A673 (cell line): Measurements from ENCODE around the gene SLITRK4. TPM values are rescaled to one million over a fixed set of nuclear protein-coding genes. Genes with fewer than 3 reads are reported as not detected.

ENCODE experiments used
- BruUV-seq: library from RNA; stranded (reverse); fragments of 400-500 nt; replicated peaks from 2 replicates; lab custom pipeline; 2021; lab: Mats Ljungman, UMichigan
- CTCF ChIA-PET: fragments of 300-600 bp; sonication (Branson Sonifier 250); formaldehyde crosslinking; loops from one replicate; lab custom pipeline; 2022; ENCODE audit warnings: antibody characterized with exemption; lab: Charles Lee
- POLR2A ChIA-PET: fragments of 300-600 bp; sonication (Branson Sonifier 250); formaldehyde crosslinking; loops from one replicate; lab custom pipeline; 2022; ENCODE audit warnings: antibody characterized with exemption; ENCODE audit not compliant: low non-redundant PET; lab: Charles Lee
- DNase-seq: peaks from one replicate; pipeline ENCODE4 v3.0.0-alpha.2; 2015; ENCODE audit warnings: low spot score
- H3K27ac ChIP-seq: fragments of 200-600 bp; sonication (generic); 2 replicates; pipeline ENCODE4 v1.5.1; 2016; ENCODE audit warnings: mixed run types, low read depth, mild to moderate bottlenecking, mixed read lengths, antibody characterized with exemption, low read length; ENCODE audit not compliant: poor library complexity, severe bottlenecking
- H3K27me3 ChIP-seq: fragments of 200-600 bp; sonication (generic); replicated peaks from 2 replicates; pipeline ENCODE4 v1.6.1; 2017; ENCODE audit warnings: mixed run types, low read depth, mild to moderate bottlenecking, mixed read lengths, antibody characterized with exemption, low read length; ENCODE audit not compliant: insufficient read depth, poor library complexity
- H3K36me3 ChIP-seq: fragments of 200-600 bp; sonication (generic); 2 replicates; pipeline ENCODE4 v1.6.1; 2016; ENCODE audit warnings: mixed run types, mild to moderate bottlenecking, mixed read lengths, antibody characterized with exemption, low read length; ENCODE audit not compliant: insufficient read depth, poor library complexity, severe bottlenecking
- H3K4me1 ChIP-seq: fragments of 200-600 bp; sonication (generic); 2 replicates; pipeline ENCODE4 v1.6.1; 2017; ENCODE audit warnings: mixed run types, mild to moderate bottlenecking, mixed read lengths, antibody characterized with exemption, low read length; ENCODE audit not compliant: insufficient read depth, poor library complexity, severe bottlenecking
- H3K4me3 ChIP-seq: fragments of 200-600 bp; sonication (generic); 2 replicates; pipeline ENCODE4 v1.5.1; 2016; ENCODE audit warnings: low read depth, mixed run types, mild to moderate bottlenecking, mixed read lengths, low read length; ENCODE audit not compliant: poor library complexity, severe bottlenecking
- H3K9me3 ChIP-seq: fragments of 200-600 bp; sonication (generic); 2 replicates; pipeline ENCODE4 v1.6.1; 2016; ENCODE audit warnings: mixed run types, low read depth, mild to moderate bottlenecking, mixed read lengths, antibody characterized with exemption, low read length; ENCODE audit not compliant: poor library complexity, severe bottlenecking
- EZH2 ChIP-seq: fragments of 200-600 bp; sonication (generic); IDR thresholded peaks from 2 replicates; pipeline ENCODE4 v1.6.1; 2017; ENCODE audit warnings: borderline replicate concordance, low read depth, mild to moderate bottlenecking, mixed read lengths, antibody characterized with exemption, low read length; ENCODE audit not compliant: poor library complexity, severe bottlenecking
- intact Hi-C: fragments of 100-400 bp; cut with micrococcal nuclease; formaldehyde crosslinking; loops from one replicate; pipeline ENCODE4 v1.10.0; 2022; ENCODE audit not compliant: unreplicated experiment
- total RNA-seq: library from RNA; stranded (reverse); gene quantifications from 2 replicates; pipeline ENCODE4 v1.2.3, GENCODE V29; 2021
- TF ChIP-seq, protein P1 (sequence below): fragments of 300-800, 200-600 bp; sonication (generic); conservative IDR thresholded peaks from 2 replicates; pipeline ENCODE4 v1.5.1; 2017; ENCODE audit warnings: low read depth, mild to moderate bottlenecking, antibody characterized with exemption, low read length, moderate library complexity, mixed read lengths

SLITRK4 gene
- total RNA-seq, 1 experiment from 2014 or later, result not detected

- DNase-seq, result no peak
- POLR2A ChIA-PET, result no interaction called here
- no peaks in the 10 kb centered on the region for H3K36me3 ChIP-seq
- CTCF ChIA-PET, result no interaction called here
- TF ChIP-seq, protein P1, sequence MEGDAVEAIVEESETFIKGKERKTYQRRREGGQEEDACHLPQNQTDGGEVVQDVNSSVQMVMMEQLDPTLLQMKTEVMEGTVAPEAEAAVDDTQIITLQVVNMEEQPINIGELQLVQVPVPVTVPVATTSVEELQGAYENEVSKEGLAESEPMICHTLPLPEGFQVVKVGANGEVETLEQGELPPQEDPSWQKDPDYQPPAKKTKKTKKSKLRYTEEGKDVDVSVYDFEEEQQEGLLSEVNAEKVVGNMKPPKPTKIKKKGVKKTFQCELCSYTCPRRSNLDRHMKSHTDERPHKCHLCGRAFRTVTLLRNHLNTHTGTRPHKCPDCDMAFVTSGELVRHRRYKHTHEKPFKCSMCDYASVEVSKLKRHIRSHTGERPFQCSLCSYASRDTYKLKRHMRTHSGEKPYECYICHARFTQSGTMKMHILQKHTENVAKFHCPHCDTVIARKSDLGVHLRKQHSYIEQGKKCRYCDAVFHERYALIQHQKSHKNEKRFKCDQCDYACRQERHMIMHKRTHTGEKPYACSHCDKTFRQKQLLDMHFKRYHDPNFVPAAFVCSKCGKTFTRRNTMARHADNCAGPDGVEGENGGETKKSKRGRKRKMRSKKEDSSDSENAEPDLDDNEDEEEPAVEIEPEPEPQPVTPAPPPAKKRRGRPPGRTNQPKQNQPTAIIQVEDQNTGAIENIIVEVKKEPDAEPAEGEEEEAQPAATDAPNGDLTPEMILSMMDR, result no peak
- TF ChIP-seq EZH2, result no peak
- intact Hi-C loops, result no loop called here
- no TSS peak for BruUV-seq
- no peak overlapping the region for H3K4me3 ChIP-seq
- H3K4me1 ChIP-seq, result no peaks in the 10 kb centered on the region
- H3K27me3 ChIP-seq, result peaks cover 14% of the 10 kb centered on the region
- no peaks in the 10 kb centered on the region for H3K9me3 ChIP-seq
- no peak overlapping the region for H3K27ac ChIP-seq
These were observed 1.0 kb downstream of the SLITRK4 start for GRCh38 chrX:143634663-143635455.

DNA sequence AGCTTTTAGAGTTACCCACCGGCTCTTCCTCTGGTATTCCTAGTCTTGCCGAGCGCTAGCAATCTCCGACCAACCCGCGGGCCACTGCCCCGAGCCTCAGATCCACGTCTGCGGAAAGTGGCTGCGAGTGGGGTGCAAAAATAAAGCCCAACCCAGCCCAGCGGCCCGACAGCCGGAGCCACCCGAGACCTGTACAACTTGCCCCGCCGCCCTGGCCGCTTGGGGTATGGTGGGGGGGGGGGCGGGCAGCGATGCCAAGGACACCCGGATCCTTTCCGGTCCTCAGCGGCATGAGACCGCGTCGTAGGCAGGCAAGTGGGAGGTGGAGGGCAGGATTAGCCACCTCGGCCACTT, 1.6 kb downstream of the SLITRK4 start:
- intact Hi-C loops, result no loop called here
- DNase-seq, result no peak
- TF ChIP-seq EZH2, result no peak
- TF ChIP-seq, protein P1, result no peak

DNA sequence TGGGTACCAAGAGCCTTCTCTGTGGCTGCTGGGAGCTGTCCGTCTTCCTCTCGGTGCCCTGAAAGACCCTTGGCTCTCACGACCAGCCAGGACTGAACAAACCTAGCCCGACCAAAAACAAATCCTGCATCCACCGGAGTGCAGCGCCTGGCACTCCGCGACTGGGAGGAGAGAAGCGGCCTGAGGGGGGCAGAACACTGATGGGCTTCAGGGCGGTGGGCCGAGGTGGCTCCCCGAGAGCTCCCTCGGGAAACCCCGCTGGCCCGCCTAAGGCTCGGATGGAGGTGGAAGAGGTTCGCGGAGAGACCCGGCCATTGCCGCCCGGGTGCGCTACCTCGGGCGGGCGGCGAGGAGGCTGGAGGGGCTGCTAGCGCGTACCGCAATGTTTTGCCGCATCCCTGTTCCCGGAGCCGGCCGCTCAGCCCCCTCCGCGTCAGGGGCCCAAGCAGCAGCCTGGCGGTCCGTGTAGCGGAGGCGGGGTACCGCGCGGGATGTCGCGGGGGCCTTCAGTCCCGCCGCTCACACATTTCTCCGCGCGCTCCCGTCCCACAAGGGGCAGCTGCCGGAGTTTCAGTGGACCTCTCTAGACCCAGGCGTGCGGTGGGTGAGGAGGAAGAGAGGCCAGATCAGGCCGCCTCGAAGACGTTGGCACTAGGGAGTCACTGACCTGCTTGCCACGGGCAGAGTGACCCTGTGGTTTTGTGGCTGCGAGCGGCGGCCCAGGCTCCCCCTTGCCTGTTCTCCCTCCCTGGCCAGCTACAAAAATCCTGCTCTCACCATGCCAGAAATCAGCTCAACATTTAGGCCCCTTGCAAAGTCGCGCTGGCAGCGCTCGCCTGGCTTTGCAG, 2.2 kb downstream of the SLITRK4 start:
- H3K4me3 ChIP-seq, result no peak overlapping the region
- no peak overlapping the region for H3K27ac ChIP-seq
- peaks cover 14% of the 10 kb centered on the region for H3K27me3 ChIP-seq
- no peaks in the 10 kb centered on the region for H3K36me3 ChIP-seq
- CTCF ChIA-PET, result no interaction called here
- no peaks in the 10 kb centered on the region for H3K9me3 ChIP-seq
- intact Hi-C loops, result no loop called here
- peak; percentile 32 for TF ChIP-seq EZH2
- TF ChIP-seq, protein P1, result no peak
- no peaks in the 10 kb centered on the region for H3K4me1 ChIP-seq
- DNase-seq, result no peak
- POLR2A ChIA-PET, result no interaction called here
- BruUV-seq, result no TSS peak

More for the DNA sequence above, 1.6 kb downstream of the SLITRK4 start:
- ChIA-PET CTCF (no interaction called here), POLR2A (no interaction called here)
- Histone ChIP-seq H3K27ac (no peak overlapping the region), H3K4me1 (no peaks in the 10 kb centered on the region), H3K9me3 (no peaks in the 10 kb centered on the region), H3K36me3 (no peaks in the 10 kb centered on the region), H3K27me3 (peaks cover 14% of the 10 kb centered on the region), H3K4me3 (no peak overlapping the region)
- no TSS peak for BruUV-seq
